Lower leg skin (tissue), 3 donors: ENCODE data around the gene CCDC142.

Experiments used
- POLR2A ChIP-seq, 2 donors: fragments of 450-650 bp; IDR thresholded peaks; one replicate each; pipeline ENCODE4 v1.6.1; 2016 to 2017; ENCODE audit warnings: antibody characterized with exemption in 2 of 2, mild to moderate bottlenecking in 1 of 2, moderate library complexity in 1 of 2
- TF ChIP-seq, protein P1 (sequence below), 3 donors: fragments of 450-650 bp; IDR thresholded peaks; one replicate each; pipeline ENCODE4 v1.5.1; 2016; ENCODE audit warnings: antibody characterized with exemption in 3 of 3, mild to moderate bottlenecking in 3 of 3, moderate library complexity in 2 of 3

DNA sequence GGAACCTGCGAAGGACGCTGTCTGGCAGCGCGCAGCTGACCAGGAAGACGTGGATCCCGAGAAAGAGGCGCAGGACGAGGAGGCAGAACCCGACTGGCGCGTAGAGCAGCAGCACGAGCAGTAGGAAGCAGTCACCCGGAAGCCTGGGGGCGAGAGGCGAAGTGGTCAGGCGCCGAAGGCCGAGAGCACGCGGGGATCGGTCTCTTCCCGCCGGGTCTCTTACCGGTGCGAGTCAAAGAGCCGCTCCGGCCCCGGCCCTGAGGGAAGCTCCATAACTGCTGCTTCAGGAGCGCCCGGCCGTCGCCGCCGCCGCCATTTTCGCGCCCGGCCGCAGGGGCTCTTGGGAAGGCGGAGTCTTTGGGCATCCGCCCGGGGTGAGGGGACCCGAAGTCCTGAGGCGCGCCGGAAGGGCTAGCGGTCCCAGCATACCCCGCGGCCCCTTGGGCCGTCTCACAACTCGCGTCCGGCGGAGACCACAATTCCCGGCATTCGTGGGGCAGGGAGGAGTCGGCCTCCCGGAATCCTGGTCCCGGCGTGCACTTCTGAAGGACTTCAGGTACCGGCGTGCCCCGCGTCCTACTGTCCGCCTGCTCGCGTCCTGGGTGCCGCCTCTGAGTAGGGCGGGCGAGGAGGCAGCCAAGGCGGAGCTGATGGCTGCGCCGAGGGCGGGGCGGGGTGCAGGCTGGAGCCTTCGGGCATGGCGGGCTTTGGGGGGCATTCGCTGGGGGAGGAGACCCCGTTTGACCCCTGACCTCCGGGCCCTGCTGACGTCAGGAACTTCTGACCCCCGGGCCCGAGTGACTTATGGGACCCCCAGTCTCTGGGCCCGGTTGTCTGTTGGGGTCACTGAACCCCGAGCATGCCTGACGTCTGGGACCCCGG, 46.8 kb upstream of the CCDC142 start, which contains the start of the genes AUP1 and HTRA2:
- TF ChIP-seq, protein P1, sequence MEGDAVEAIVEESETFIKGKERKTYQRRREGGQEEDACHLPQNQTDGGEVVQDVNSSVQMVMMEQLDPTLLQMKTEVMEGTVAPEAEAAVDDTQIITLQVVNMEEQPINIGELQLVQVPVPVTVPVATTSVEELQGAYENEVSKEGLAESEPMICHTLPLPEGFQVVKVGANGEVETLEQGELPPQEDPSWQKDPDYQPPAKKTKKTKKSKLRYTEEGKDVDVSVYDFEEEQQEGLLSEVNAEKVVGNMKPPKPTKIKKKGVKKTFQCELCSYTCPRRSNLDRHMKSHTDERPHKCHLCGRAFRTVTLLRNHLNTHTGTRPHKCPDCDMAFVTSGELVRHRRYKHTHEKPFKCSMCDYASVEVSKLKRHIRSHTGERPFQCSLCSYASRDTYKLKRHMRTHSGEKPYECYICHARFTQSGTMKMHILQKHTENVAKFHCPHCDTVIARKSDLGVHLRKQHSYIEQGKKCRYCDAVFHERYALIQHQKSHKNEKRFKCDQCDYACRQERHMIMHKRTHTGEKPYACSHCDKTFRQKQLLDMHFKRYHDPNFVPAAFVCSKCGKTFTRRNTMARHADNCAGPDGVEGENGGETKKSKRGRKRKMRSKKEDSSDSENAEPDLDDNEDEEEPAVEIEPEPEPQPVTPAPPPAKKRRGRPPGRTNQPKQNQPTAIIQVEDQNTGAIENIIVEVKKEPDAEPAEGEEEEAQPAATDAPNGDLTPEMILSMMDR (IDR thresholded peaks at IDR 0.05) = no peak
- peak in 1 of 2 donors; percentile 22 for TF ChIP-seq POLR2A (IDR thresholded peaks at IDR 0.05)
